ENCODE data around the gene PRELP. TPM values are rescaled to one million over a fixed set of nuclear protein-coding genes. Genes with fewer than 3 reads are reported as not detected.

The PRELP gene
- total RNA-seq, 4 donors from 2014 or later, result 67.3 to 115 (median 83.2) TPM

DNA sequence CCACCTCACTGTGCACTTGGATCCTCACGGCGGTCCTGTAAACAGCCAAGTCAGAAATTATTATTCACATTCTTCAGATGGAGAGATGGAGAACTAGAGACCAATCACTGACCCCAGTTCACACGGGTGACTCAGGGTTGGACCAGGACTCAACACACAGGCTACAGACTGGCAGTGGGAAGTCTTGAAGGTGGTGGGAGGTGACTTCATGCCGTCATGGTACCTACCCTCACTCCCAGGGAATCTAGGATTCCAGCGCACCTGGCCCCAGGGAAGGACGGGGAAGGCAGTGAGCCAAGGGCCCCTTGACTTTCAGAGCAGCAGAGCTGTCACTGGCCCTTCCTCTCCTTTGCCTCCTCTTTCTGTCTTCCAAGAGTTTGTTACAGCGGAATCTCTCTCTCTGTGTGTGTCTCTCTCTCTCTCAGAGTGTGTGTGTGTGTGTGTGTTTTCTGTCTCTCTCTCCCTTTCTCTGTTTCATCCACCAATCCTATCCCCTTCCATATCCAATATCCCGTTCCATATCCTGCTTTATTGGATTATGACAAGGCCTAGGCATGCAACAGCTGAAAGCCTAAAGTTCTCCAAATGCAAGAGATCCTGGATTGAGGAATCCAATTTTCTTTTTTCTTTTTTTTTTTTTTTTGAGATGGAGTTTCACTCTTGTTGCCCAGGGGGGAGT is 30.1 kb downstream of the PRELP start:
- ATAC-seq (ENCODE audit: low FRiP score) (no peak), DNase-seq (ENCODE audit: low spot score) (no peak)
- TF ChIP-seq, protein P1, sequence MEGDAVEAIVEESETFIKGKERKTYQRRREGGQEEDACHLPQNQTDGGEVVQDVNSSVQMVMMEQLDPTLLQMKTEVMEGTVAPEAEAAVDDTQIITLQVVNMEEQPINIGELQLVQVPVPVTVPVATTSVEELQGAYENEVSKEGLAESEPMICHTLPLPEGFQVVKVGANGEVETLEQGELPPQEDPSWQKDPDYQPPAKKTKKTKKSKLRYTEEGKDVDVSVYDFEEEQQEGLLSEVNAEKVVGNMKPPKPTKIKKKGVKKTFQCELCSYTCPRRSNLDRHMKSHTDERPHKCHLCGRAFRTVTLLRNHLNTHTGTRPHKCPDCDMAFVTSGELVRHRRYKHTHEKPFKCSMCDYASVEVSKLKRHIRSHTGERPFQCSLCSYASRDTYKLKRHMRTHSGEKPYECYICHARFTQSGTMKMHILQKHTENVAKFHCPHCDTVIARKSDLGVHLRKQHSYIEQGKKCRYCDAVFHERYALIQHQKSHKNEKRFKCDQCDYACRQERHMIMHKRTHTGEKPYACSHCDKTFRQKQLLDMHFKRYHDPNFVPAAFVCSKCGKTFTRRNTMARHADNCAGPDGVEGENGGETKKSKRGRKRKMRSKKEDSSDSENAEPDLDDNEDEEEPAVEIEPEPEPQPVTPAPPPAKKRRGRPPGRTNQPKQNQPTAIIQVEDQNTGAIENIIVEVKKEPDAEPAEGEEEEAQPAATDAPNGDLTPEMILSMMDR (IDR thresholded peaks at IDR 0.05), result no peak

DNA sequence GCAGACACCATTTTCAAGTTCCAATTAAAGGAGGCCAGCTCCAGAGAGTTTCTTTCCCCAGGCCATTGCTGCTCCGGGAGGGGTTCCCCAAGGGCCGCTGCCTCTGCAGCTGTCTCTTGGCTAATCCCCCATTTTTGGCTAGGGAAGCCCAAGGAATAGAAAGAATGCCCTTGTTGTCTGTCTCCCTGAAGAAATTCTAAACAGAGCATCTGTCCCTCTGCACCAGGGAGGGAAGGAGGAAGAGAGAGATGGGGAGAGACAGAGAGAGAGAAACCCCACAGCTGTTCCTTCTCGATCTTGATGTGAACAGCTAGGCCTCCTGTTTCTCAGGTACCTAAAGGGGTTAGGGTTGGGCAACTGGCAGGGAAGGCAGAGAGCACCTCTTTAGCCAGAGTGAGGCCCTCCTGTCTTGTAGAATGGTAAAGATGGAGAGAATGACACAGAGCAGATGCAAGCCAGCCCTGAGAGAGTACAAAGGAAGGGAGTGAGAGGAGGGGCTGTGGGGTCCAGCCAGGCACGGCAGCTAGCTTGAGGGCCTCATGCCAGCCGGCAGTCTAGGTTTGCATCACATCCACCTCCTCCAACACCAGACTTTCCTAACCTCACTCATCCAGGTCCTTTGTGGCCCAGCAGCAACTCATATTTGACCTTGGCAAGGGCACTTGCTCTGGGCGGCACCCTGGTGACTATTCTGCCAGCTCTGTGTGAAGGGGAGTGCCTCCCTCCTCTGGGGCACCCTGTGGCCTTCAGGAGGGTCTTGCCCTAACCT is 31.4 kb downstream of the PRELP start:
- TF ChIP-seq, protein P1 (IDR thresholded peaks at IDR 0.05), result no peak
- ATAC-seq (ENCODE audit: low FRiP score) (peak; percentile 62), DNase-seq (ENCODE audit: low spot score) (no peak)

DNA sequence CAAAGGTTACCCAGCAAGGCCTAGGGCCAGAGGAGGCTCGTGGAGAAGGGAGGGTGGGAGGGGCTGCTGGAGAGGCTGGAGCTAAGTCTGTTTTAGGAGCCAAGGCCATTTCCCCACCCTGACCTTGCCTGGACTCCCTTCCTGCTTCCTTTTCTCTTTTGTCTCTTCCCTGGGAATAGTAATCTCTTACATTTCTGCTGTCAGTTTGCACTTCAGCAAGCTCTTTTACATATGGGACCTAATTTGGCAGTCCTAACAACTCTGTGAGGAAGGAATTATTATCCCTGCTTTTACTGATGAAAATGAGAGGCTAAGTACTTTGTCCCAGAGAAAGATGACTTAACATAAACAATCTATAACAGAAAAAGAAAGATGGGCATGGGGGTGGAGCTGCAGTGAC is 32.2 kb downstream of the PRELP start:
- TF ChIP-seq, protein P1 (IDR thresholded peaks at IDR 0.05), result no peak
- peak; percentile 1 for ATAC-seq (ENCODE audit: low FRiP score)

DNA sequence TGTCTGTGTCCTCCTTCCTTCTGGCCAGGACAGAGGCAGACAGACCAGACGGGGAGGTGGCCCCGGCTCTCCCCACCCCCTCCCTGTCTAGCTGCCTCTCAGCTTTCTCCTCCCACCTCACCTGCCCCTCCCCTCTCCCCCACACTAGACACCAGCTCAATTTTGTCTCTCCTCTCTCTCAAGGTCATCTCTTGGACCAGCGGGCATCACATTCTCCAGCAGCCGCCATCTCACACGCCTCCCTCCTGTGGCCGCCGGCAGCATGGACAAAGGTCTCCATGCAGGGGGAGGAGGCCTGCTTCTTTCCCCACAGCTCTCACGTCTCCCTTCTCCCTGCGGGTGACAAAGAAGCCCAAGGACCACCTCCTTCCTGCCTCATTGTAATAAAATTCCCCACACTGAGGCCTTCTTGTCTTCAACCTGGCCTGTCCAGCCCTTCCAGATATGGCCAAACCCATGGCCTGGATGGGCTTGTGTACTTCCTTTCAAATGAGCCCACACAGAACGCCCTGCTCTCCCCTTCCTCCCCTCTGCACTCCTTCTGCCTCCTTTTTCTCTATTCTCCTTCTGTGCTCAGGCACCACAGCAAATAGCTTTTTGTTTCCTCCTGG is 33.0 kb downstream of the PRELP start:
- DNase-seq (ENCODE audit: low spot score), result no peak
- TF ChIP-seq, protein P1 (IDR thresholded peaks at IDR 0.05), result no peak
- ATAC-seq (ENCODE audit: low FRiP score), result no peak

More for the DNA sequence above, 32.2 kb downstream of the PRELP start:
- no peak for DNase-seq (ENCODE audit: low spot score)

DNA sequence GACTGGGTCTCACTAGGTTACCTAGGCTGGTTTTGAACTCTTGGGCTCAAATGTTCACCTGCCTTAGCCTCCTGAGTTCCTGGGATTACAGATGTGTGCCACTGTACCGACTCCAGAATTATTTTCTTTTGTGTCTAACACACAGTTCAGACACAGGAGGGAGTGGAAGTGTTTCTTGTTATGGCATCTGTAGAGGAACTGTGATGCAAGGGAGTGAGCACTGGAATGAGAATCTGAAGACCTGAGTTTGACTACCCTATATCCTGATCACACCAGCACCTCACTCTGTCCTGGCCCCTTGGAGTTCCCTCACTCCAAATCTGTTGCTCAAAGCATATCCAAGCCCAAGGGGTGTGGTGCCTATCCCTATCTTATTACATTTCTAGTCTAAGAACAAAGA is 33.5 kb downstream of the PRELP start:
- no peak for DNase-seq (ENCODE audit: low spot score)
- TF ChIP-seq, protein P1 (IDR thresholded peaks at IDR 0.05), result no peak
- ATAC-seq (ENCODE audit: low FRiP score), result no peak

- ATAC-seq (ENCODE audit: low FRiP score) (no peak), DNase-seq (ENCODE audit: low spot score) (no peak)
- TF ChIP-seq, protein P1 (IDR thresholded peaks at IDR 0.05), result no peak
Observed at GRCh38 chr1:203511513-203511912, 35.9 kb downstream of the PRELP start.

All from omental fat pad (tissue), 4 donors.